Measurements from ENCODE around the gene TBL1XR1. TPM values are rescaled to one million over a fixed set of nuclear protein-coding genes. Genes with fewer than 3 reads are reported as not detected.
"Not testable (repeated sequence)": the region's sequence is repeated elsewhere in the genome, so short reads cannot be mapped to it uniquely, and the experiment has no call there.

TBL1XR1 gene
- total RNA-seq, 1 donor from 2014 or later, result 153 TPM

DNA sequence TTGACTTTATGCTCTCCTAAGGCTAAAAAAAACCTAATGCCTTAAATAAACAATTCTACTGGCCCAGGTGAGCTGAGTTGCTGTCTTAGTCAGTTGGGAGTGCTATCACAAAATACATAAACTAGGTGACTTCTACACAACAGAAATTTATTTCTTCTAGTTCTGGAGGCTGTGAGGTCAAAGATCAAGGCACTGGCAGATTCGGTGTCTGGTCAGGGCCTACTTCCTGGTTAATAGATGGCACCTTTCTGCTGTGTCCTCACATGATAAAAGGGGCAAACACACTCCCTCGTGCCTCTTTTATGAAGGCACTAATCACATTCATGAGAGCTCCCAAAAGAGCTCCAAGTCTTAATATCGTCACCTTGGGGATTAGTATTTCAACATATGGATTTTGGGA is 11.5 kb upstream of the TBL1XR1 start:
- no peaks in the 10 kb centered on the region for H3K27me3 Mint-ChIP-seq (ENCODE audit: low read depth)
- H3K27ac Mint-ChIP-seq (ENCODE audit: unreplicated experiment), result no peak overlapping the region
- TF ChIP-seq, protein P1, sequence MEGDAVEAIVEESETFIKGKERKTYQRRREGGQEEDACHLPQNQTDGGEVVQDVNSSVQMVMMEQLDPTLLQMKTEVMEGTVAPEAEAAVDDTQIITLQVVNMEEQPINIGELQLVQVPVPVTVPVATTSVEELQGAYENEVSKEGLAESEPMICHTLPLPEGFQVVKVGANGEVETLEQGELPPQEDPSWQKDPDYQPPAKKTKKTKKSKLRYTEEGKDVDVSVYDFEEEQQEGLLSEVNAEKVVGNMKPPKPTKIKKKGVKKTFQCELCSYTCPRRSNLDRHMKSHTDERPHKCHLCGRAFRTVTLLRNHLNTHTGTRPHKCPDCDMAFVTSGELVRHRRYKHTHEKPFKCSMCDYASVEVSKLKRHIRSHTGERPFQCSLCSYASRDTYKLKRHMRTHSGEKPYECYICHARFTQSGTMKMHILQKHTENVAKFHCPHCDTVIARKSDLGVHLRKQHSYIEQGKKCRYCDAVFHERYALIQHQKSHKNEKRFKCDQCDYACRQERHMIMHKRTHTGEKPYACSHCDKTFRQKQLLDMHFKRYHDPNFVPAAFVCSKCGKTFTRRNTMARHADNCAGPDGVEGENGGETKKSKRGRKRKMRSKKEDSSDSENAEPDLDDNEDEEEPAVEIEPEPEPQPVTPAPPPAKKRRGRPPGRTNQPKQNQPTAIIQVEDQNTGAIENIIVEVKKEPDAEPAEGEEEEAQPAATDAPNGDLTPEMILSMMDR (conservative IDR thresholded peaks at IDR 0.05), result no peak
- no peak for DNase-seq (ENCODE audit: low read depth, low spot score)
- H3K4me3 Mint-ChIP-seq, result no peak overlapping the region
- H3K4me1 Mint-ChIP-seq, result peaks cover 10% of the 10 kb centered on the region
- no peaks in the 10 kb centered on the region for H3K9me3 Mint-ChIP-seq
- no peaks in the 10 kb centered on the region for H3K36me3 Mint-ChIP-seq (ENCODE audit: low read depth)

DNA sequence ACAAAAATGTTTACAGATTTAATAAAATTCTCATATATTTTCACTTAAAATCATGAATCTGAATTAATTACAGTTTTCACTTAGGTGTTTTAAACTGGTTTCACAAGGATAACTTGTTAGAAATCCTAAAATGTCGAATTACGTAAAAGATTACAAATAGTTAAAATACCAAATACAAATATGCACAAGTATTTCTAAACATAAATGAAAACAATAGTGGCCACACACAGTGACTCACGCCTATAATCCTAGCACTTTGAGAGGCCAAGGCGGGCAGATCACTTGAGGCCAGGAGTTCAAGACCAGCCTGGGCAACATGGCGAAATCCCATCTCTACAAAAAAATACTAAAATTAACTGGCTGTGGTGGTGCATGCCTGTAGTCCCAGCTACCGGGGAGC is 10.9 kb upstream of the TBL1XR1 start:
- no peak for DNase-seq (ENCODE audit: low read depth, low spot score)
- Mint-ChIP-seq H3K27ac (ENCODE audit: unreplicated experiment) (no peak overlapping the region), H3K27me3 (ENCODE audit: low read depth) (no peaks in the 10 kb centered on the region), H3K4me1 (peaks cover 10% of the 10 kb centered on the region), H3K9me3 (no peaks in the 10 kb centered on the region), H3K36me3 (ENCODE audit: low read depth) (no peaks in the 10 kb centered on the region), H3K4me3 (no peak overlapping the region)
- TF ChIP-seq, protein P1 (conservative IDR thresholded peaks at IDR 0.05), result no peak

DNA sequence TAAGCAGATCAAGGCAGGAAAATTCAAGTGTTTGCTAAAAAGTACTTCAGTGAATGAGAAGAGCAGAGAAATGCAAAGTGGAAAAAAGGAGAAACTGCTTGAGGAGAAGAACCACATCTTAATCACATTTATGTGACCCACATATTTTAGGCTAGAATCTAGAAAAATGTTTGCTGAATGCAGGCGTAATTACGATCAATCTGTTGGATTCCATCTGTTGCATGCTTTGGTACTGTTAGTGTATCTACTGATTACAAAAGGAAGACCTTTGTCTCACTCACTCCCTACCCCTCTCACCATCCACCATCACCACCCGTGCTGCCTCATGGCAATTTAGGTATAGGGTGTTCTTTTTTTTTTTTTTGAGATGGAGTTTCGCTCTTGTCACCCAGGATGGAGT is 9.7 kb upstream of the TBL1XR1 start:
- TF ChIP-seq, protein P1 (conservative IDR thresholded peaks at IDR 0.05), result no peak
- Mint-ChIP-seq H3K27me3 (ENCODE audit: low read depth) (no peaks in the 10 kb centered on the region), H3K4me3 (no peak overlapping the region), H3K9me3 (no peaks in the 10 kb centered on the region), H3K27ac (ENCODE audit: unreplicated experiment) (no peak overlapping the region), H3K36me3 (ENCODE audit: low read depth) (no peaks in the 10 kb centered on the region), H3K4me1 (peaks cover 11% of the 10 kb centered on the region)
- DNase-seq (ENCODE audit: low read depth, low spot score), result no peak

DNA sequence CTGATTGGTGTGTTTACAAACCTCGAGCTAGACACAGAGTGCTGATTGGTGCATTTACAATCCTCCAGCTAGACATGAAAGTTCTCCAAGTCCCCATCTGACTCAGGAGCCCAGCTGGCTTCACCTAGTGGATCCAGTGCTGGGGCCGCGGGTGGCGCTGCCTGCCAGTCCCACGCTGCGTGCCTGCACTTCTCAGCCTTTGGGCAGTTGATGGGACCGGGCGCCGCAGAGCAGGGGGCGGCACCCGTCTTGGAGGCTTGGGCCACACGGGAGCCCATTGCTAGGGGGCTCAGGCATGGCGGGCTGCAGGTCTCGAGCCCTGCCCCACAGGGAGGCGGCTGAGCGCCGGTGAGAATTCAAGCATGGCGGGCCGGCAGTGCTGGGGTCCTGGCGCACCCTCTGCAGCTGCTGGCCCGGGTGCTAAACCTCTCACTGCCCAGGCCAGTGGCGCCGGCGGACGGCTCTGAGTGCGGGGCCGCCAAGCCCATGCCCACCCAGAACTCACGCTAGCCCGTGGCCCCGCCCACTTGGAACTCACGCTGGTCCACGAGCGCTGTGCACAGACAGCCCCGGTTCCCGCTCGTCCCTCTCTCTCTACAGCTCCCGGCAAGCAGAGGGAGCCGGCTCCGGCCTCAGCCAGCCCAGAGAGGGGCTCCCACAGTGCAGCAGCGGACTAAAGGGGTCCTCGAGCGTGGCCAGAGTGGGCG is 6.6 kb upstream of the TBL1XR1 start:
- peaks cover 14% of the 10 kb centered on the region for H3K4me1 Mint-ChIP-seq
- no peak overlapping the region for H3K4me3 Mint-ChIP-seq
- TF ChIP-seq, protein P1 (conservative IDR thresholded peaks at IDR 0.05), result no peak
- no peaks in the 10 kb centered on the region for H3K27me3 Mint-ChIP-seq (ENCODE audit: low read depth)
- no peak for DNase-seq (ENCODE audit: low read depth, low spot score)
- H3K9me3 Mint-ChIP-seq, result no peaks in the 10 kb centered on the region
- no peaks in the 10 kb centered on the region for H3K36me3 Mint-ChIP-seq (ENCODE audit: low read depth)
- no peak overlapping the region for H3K27ac Mint-ChIP-seq (ENCODE audit: unreplicated experiment)

DNA sequence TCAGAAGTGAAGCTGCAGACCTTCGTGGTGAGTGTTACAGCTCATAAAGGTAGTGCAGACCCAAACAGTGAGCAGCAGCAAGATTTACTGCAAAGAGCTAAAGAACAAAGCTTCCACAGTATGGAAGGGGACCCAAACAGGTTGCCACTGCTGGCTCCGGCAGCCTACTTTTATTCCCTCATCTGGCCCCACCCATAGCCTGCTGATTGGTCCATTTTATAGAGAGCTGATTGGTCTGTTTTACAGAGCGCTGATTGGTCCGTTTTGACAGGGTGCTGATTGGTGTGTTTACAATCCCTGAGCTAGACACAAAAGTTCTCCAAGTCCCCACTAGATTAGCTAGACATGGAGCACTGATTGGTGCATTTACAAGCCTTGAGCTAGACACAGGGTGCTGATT is 5.7 kb upstream of the TBL1XR1 start:
- peaks cover 22% of the 10 kb centered on the region for H3K4me1 Mint-ChIP-seq
- H3K4me3 Mint-ChIP-seq; H3K9me3 Mint-ChIP-seq; H3K27ac Mint-ChIP-seq (ENCODE audit: unreplicated experiment); H3K36me3 Mint-ChIP-seq (ENCODE audit: low read depth); DNase-seq (ENCODE audit: low read depth, low spot score); H3K27me3 Mint-ChIP-seq (ENCODE audit: low read depth): not testable (repeated sequence)

DNA sequence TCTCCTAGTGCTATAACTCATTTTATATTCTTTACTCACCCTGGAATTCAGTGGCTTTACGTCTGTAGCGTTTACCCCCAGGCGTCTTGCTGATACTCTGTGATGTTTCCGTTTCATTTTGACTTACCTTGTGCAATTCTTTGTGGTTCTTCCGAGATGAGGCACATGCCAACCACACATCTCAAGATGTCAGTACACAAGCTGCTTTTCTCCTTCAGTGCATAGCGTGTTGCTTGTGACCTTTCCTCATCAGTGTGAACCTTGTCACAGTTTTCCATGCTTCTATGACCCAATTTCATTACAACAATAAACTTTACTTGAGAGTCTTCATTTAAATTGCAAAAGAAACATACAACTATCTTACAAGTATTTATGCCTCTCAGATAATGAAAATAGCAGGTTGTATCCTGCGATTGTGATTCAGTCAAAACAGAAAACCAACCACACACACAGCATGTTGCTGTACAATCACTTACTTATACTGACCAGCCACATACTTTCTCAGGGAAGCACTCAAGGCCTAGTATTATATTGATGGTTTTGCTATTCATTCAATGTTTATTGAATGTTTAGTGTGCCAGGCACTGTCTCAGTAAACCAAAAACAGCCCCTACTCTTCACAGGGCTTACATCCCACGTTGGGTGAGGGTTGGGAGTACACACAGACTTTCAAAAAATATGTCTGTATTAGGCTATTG is 4.6 kb upstream of the TBL1XR1 start:
- no peaks in the 10 kb centered on the region for H3K36me3 Mint-ChIP-seq (ENCODE audit: low read depth)
- no peak overlapping the region for H3K27ac Mint-ChIP-seq (ENCODE audit: unreplicated experiment)
- H3K9me3 Mint-ChIP-seq, result no peaks in the 10 kb centered on the region
- peaks cover 24% of the 10 kb centered on the region for H3K4me1 Mint-ChIP-seq
- H3K4me3 Mint-ChIP-seq, result peak overlapping the region; percentile 2
- DNase-seq (ENCODE audit: low read depth, low spot score), result no peak
- H3K27me3 Mint-ChIP-seq (ENCODE audit: low read depth), result no peaks in the 10 kb centered on the region
- TF ChIP-seq, protein P1 (conservative IDR thresholded peaks at IDR 0.05), result no peak

All from neural crest cell (in vitro differentiated cells).